Measurements from ENCODE around the gene HLA-A. TPM values are rescaled to one million over a fixed set of nuclear protein-coding genes. Genes with fewer than 3 reads are reported as not detected.

The HLA-A gene
- total and polyA plus RNA-seq, 2 of the 13 experiments (the other 11 are each of a cell fraction or from before 2014, with no cell fraction given) = 345 to 527 TPM

GRCh38 chr6:29926413-29927274, 15.7 kb upstream of the HLA-A start (continued):
- TF ChIP-seq ZNF597 (CRISPR knock-in tag; IDR thresholded peaks at IDR 0.05) (no peak), ARHGAP35 (CRISPR knock-in tag; IDR thresholded peaks at IDR 0.05; ENCODE audit: borderline replicate concordance) (no peak), MED1 (CRISPR knock-in tag; IDR thresholded peaks at IDR 0.05) (0 out of 2 replicates have a peak, but pooled peaks have one; percentile 30), KDM5B (CRISPR knock-in tag; IDR thresholded peaks at IDR 0.05; ENCODE audit: borderline replicate concordance) (no peak), ZNF335 (CRISPR knock-in tag; IDR thresholded peaks at IDR 0.05) (no peak), STAT5B (CRISPR knock-in tag; IDR thresholded peaks at IDR 0.05) (no peak), ZNF704 (CRISPR knock-in tag; IDR thresholded peaks at IDR 0.05; ENCODE audit: borderline replicate concordance) (no peak), USF2 (IDR thresholded peaks at IDR 0.05; ENCODE audit: low read depth, low read length) (no peak), USF2 (CRISPR knock-in tag; IDR thresholded peaks at IDR 0.05; ENCODE audit: borderline replicate concordance) (no peak), KLF6 (CRISPR knock-in tag; IDR thresholded peaks at IDR 0.05) (no peak), LBX2 (CRISPR knock-in tag; IDR thresholded peaks at IDR 0.05; ENCODE audit: borderline replicate concordance) (no peak), SIN3A (IDR thresholded peaks at IDR 0.05; ENCODE audit: borderline replicate concordance, low read depth, low read length) (peak; percentile 60; the same call in 1 of the 2 replicates), ZNF44 (CRISPR knock-in tag; IDR thresholded peaks at IDR 0.05) (no peak), DPF2 (CRISPR knock-in tag; IDR thresholded peaks at IDR 0.05; ENCODE audit: borderline replicate concordance, low read depth) (no peak), ZNF777 (CRISPR knock-in tag; IDR thresholded peaks at IDR 0.05) (no peak), ZBTB7A (CRISPR knock-in tag; IDR thresholded peaks at IDR 0.05) (peak; percentile 64; the same call in 1 of the 2 replicates), MIXL1 (CRISPR knock-in tag; IDR thresholded peaks at IDR 0.05) (no peak), BCL3 (CRISPR knock-in tag; IDR thresholded peaks at IDR 0.05) (no peak), TOPORS (CRISPR knock-in tag; IDR thresholded peaks at IDR 0.05) (no peak), ZNF644 (CRISPR knock-in tag; IDR thresholded peaks at IDR 0.05; ENCODE audit: low read depth) (no peak), FUBP1 (CRISPR knock-in tag; IDR thresholded peaks at IDR 0.05; ENCODE audit: borderline replicate concordance) (no peak)

Measured in HepG2 (cell line).